Measurements from ENCODE around the gene NEURL4.

Gene NEURL4

GRCh38 chr17:7281074-7281952 is 47.8 kb downstream of the NEURL4 start, which contains the start of gene SLC2A4:
TSS of gene SLC2A4 (plus strand) at chr17:7281718. CDS start at chr17:7281935, 217 bp downstream.
- peak; percentile 83 for ATAC-seq (ENCODE audit: insufficient read depth, low read depth)
- H4K20me1 ChIP-seq (ENCODE audit: insufficient read depth, low read length), result no peaks in the 10 kb centered on the region
- H3K9ac ChIP-seq (ENCODE audit: low read depth, low read length), result peak within 1 kb of the TSS; percentile 27
- peaks cover 8% of the 10 kb centered on the region for H3K27me3 ChIP-seq (ENCODE audit: insufficient read depth, low read length, poor library complexity)
- H3K79me2 ChIP-seq (ENCODE audit: insufficient read depth, low read length), result no peaks in the 10 kb centered on the region
- H3K4me3 ChIP-seq (ENCODE audit: low read depth in 1 of 2, low read length in 2 of 2), result peak within 1 kb of the TSS in 1 of 2 experiments; percentile 49; a peak in 2 of 4 replicates
- peak within 1 kb of the TSS; percentile 65 for H3K4me2 ChIP-seq (ENCODE audit: insufficient read depth, low read length)
- peak within 1 kb of the TSS; percentile 61 for H2AFZ ChIP-seq (ENCODE audit: low read depth, low read length)
- no peak for TF ChIP-seq CTCF (IDR thresholded peaks at IDR 0.05; ENCODE audit: borderline replicate concordance, extremely low read depth, low read length, poor library complexity, severe bottlenecking)
- peak; percentile 93 for DNase-seq
- H3K4me1 ChIP-seq (ENCODE audit: insufficient read depth, low read length), result peaks cover 27% of the 10 kb centered on the region
- no peak within 1 kb of the TSS for H3K27ac ChIP-seq (ENCODE audit: low read length)
- H3K9me3 ChIP-seq (ENCODE audit: insufficient read depth, low read length, severe bottlenecking), result no peaks in the 10 kb centered on the region
- no peaks in the 10 kb centered on the region for H3K36me3 ChIP-seq (ENCODE audit: insufficient read depth, low read length)

DNA sequence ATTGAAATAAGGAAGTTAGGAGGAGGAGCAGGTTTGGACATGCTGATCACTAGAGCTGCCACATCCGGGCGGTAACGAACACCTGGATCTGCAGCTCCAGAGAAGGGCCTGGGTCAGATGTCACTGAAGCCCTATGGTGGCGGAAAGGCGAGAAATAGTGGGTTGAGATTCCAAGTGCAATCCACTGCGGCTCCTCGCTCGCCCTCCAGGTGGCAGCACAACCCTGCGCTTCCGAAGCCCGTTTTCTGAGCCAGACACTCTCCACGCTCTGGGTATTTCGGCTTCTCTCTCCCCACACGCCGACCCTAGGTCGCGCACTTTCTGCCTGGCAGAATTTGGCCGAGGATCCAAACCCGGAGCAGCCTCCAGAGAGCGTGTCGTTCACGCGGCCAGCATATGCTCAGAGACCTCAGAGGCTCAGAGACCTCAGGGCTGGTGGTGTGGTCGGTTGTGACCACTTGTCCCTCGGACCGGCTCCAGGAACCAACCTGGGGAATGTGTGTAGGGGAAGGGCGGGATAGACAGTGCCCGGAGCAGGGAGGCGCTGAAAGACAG is 48.5 kb downstream of the NEURL4 start:
- H3K27ac ChIP-seq (ENCODE audit: low read length), result no peak overlapping the region
- no peaks in the 10 kb centered on the region for H4K20me1 ChIP-seq (ENCODE audit: insufficient read depth, low read length)
- peak overlapping the region; percentile 65 for H3K4me2 ChIP-seq (ENCODE audit: insufficient read depth, low read length)
- peak overlapping the region in 1 of 2 experiments; percentile 49; a peak in 2 of 4 replicates for H3K4me3 ChIP-seq (ENCODE audit: low read depth in 1 of 2, low read length in 2 of 2)
- peak overlapping the region; percentile 61 for H2AFZ ChIP-seq (ENCODE audit: low read depth, low read length)
- TF ChIP-seq CTCF (IDR thresholded peaks at IDR 0.05; ENCODE audit: borderline replicate concordance, extremely low read depth, low read length, poor library complexity, severe bottlenecking) (peak; percentile 90), EZH2 (IDR thresholded peaks at IDR 0.05; ENCODE audit: borderline replicate concordance, low read depth, low read length, severe bottlenecking) (peak; percentile 65)
- no peaks in the 10 kb centered on the region for H3K9me3 ChIP-seq (ENCODE audit: insufficient read depth, low read length, severe bottlenecking)
- H3K79me2 ChIP-seq (ENCODE audit: insufficient read depth, low read length), result no peaks in the 10 kb centered on the region
- peaks cover 8% of the 10 kb centered on the region for H3K27me3 ChIP-seq (ENCODE audit: insufficient read depth, low read length, poor library complexity)
- peak; percentile 78 for ATAC-seq (ENCODE audit: insufficient read depth, low read depth)
- peak; percentile 83 for DNase-seq
- no peaks in the 10 kb centered on the region for H3K36me3 ChIP-seq (ENCODE audit: insufficient read depth, low read length)
- H3K9ac ChIP-seq (ENCODE audit: low read depth, low read length), result peak overlapping the region; percentile 11
- peaks cover 27% of the 10 kb centered on the region for H3K4me1 ChIP-seq (ENCODE audit: insufficient read depth, low read length)

DNA sequence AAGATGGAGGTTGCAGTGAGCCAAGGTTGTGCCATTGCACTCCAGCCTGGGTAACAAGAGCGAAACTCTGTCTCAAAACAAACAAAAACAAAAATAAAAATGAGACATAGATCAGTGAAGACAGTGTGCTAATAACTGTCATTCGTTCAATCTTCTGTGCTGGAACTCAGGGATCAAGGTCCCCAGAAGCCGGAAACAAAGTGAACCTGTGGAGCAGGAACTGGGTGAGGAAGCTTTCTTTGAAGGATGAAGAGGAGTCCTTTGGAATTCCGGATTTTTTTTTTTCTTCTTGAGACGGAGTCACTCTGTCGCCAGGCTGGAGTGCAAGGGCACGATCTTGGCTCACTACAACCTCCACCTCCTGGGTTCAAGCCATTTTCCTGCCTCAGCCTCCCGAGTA is 49.7 kb downstream of the NEURL4 start:
- ATAC-seq (ENCODE audit: insufficient read depth, low read depth), result no peak
- H3K9ac ChIP-seq (ENCODE audit: low read depth, low read length), result no peak overlapping the region
- H3K4me1 ChIP-seq (ENCODE audit: insufficient read depth, low read length), result peaks cover 27% of the 10 kb centered on the region
- H2AFZ ChIP-seq (ENCODE audit: low read depth, low read length), result no peak overlapping the region
- H4K20me1 ChIP-seq (ENCODE audit: insufficient read depth, low read length), result no peaks in the 10 kb centered on the region
- no peak overlapping the region for H3K4me3 ChIP-seq (ENCODE audit: low read depth in 1 of 2, low read length in 2 of 2)
- no peak for TF ChIP-seq CTCF (IDR thresholded peaks at IDR 0.05; ENCODE audit: borderline replicate concordance, extremely low read depth, low read length, poor library complexity, severe bottlenecking)
- TF ChIP-seq EZH2 (IDR thresholded peaks at IDR 0.05; ENCODE audit: borderline replicate concordance, low read depth, low read length, severe bottlenecking), result no peak
- no peaks in the 10 kb centered on the region for H3K9me3 ChIP-seq (ENCODE audit: insufficient read depth, low read length, severe bottlenecking)
- no peak overlapping the region for H3K4me2 ChIP-seq (ENCODE audit: insufficient read depth, low read length)
- DNase-seq, result no peak
- no peaks in the 10 kb centered on the region for H3K79me2 ChIP-seq (ENCODE audit: insufficient read depth, low read length)
- no peaks in the 10 kb centered on the region for H3K36me3 ChIP-seq (ENCODE audit: insufficient read depth, low read length)
- no peak overlapping the region for H3K27ac ChIP-seq (ENCODE audit: low read length)
- peaks cover 8% of the 10 kb centered on the region for H3K27me3 ChIP-seq (ENCODE audit: insufficient read depth, low read length, poor library complexity)

Measured in DND-41 (cell line).